IPS-20b (cell line): ENCODE measurements around the gene MAP3K6.

Experiments used
- H3K27ac ChIP-seq: one replicate; pipeline ENCODE4 v1.5.1; 2013; ENCODE audit warnings: low read length
- H3K27me3 ChIP-seq: 2 replicates; pipeline ENCODE4 v1.6.1; 2013; ENCODE audit warnings: mild to moderate bottlenecking, low read length, inconsistent platforms; ENCODE audit not compliant: insufficient read depth
- H3K36me3 ChIP-seq: 2 replicates; pipeline ENCODE4 v1.6.1; 2013; ENCODE audit warnings: low read depth, mild to moderate bottlenecking, inconsistent platforms, low read length, moderate library complexity; ENCODE audit not compliant: insufficient read depth
- H3K4me1 ChIP-seq: 2 replicates; pipeline ENCODE4 v1.6.1; 2013; ENCODE audit warnings: mild to moderate bottlenecking, control low read depth, inconsistent platforms, low read length, moderate library complexity; ENCODE audit not compliant: insufficient read depth
- H3K4me3 ChIP-seq: 2 replicates; pipeline ENCODE4 v1.5.1; 2013; ENCODE audit warnings: mild to moderate bottlenecking, low read length, inconsistent platforms
- H3K9ac ChIP-seq: 2 replicates; pipeline ENCODE4 v1.6.1; 2013; ENCODE audit warnings: low read depth, mild to moderate bottlenecking, inconsistent platforms, low read length, moderate library complexity
- H3K9me3 ChIP-seq: 2 replicates; pipeline ENCODE4 v1.6.1; 2013; ENCODE audit warnings: mild to moderate bottlenecking, low read depth, low read length, inconsistent platforms; ENCODE audit not compliant: insufficient read depth

MAP3K6 gene

DNA sequence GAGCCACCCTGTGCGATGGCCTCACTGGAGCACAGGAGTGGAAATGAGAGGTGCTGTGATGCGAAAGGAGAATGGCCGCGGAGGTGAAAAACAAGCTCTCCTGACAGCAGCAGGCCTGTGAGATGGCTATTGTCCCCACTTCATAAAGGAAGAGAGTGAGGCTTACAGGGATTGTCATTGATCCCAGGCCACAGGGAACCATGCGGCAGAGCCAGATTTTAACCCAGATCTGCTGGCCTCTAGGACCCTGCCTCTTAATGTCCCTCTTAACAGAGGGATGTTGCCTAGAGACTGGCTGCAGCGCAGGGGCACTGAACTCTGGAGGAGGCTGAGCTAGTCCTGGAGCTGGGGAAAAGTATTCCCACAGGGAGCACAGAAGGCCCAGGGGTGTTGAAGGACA, 28.0 kb downstream of the MAP3K6 start:
- H3K4me3 ChIP-seq, result no peak overlapping the region
- H3K9me3 ChIP-seq, result no peaks in the 10 kb centered on the region
- H3K4me1 ChIP-seq, result peaks cover 4% of the 10 kb centered on the region; the same call in 1 of the 2 replicates
- H3K9ac ChIP-seq, result no peak overlapping the region
- no peaks in the 10 kb centered on the region for H3K27me3 ChIP-seq
- H3K27ac ChIP-seq, result no peak overlapping the region
- peaks cover 16% of the 10 kb centered on the region for H3K36me3 ChIP-seq

DNA sequence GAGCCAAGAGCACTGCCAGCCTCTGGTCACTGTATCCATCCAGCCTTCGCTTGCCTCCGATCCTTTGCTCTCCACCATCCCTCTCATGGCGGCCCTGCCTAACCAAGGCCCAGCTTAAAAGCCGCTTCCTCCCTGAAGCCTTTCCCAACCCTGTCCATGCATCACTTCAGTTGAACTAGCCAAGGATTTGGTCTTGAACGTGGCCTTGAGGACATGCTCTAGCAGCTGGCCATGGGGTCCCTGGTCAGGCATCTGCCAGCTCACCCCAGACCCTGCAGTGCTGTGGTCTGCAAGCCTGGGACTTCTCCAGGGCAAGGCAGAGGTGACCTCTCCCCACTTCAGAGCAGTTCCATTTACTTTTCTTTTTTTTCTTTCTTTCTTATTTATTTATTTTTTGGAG, 30.0 kb downstream of the MAP3K6 start:
- Histone ChIP-seq H3K9me3 (no peaks in the 10 kb centered on the region), H3K9ac (no peak overlapping the region), H3K4me3 (no peak overlapping the region), H3K4me1 (no peaks in the 10 kb centered on the region; the same call in 1 of the 2 replicates), H3K36me3 (peaks cover 33% of the 10 kb centered on the region), H3K27ac (no peak overlapping the region), H3K27me3 (no peaks in the 10 kb centered on the region)

DNA sequence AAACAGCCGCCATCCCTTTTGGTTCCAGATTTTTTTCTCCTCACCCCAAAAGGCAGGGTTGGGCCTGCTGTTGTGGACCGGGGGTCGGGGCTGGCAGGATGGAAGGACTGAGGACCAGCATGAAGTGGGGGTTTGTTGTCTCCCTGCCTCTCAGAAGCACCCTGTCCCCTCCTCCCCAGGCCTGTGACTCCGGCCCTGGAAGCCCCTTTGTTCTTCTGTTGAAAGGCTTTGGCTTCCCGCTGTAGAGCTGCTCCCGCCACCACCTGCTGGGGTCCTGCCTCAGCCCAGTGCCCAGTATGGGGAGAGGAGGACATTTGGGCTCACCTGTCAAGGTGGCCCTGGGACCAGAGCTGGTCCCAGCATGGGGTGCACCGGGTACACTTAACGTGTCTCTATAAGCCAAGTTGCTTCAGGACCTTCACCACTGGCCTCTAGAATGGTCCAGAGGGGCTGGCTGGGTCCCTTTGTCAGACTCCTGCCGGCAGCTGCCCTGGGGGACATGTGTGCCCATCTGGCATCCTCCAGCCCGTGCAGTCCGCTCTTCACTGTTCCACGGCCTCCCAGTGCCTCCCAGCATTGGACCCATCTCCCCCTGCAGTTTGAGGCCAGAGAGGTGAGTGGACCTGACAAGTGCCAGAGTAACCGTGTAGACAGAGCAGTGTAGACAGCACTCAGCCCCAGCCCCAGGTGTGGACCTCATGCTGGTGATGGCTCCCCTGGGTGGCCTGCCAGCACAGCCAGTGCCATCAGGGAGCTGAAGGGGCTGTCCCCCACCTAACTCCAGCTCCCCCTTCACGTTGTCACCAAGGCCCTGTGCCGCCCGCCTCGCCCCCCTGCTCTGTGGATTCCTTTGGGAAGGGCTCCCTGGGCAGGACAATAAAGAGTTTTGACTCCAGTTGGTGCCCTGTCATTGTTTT, 31.0 kb downstream of the MAP3K6 start:
- Histone ChIP-seq H3K9me3 (no peaks in the 10 kb centered on the region), H3K36me3 (peaks cover 40% of the 10 kb centered on the region), H3K27me3 (no peaks in the 10 kb centered on the region), H3K27ac (no peak overlapping the region), H3K4me3 (no peak overlapping the region), H3K9ac (no peak overlapping the region), H3K4me1 (no peaks in the 10 kb centered on the region; the same call in 1 of the 2 replicates)

DNA sequence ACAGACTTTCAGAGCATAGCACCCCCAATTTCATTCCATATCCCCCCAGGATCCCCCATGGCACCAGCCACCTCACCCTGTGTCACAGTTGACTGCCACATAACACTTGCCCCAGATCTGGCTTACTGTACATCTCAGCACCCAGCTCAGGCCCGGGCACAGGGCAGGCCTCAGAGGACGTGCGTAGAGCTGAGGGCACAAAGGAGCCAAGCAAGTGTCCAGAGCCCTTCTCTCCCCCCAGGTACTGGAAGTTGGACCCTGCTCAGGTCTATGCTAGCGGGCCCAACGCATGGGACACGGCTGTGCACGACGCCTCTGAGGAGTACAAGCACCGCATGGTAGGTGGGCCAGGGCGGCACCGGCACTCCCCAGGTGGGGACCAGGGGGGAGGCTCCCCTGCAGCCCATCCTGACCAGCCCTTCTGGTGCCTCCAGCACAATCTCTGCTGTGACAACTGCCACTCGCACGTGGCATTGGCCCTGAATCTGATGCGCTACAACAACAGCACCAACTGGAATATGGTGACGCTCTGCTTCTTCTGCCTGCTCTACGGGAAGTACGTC, 33.0 kb downstream of the MAP3K6 start:
- Histone ChIP-seq H3K36me3 (peaks cover 40% of the 10 kb centered on the region), H3K9me3 (no peaks in the 10 kb centered on the region), H3K27ac (no peak overlapping the region), H3K4me1 (no peaks in the 10 kb centered on the region; the same call in 1 of the 2 replicates), H3K27me3 (no peaks in the 10 kb centered on the region), H3K9ac (no peak overlapping the region), H3K4me3 (no peak overlapping the region)

DNA sequence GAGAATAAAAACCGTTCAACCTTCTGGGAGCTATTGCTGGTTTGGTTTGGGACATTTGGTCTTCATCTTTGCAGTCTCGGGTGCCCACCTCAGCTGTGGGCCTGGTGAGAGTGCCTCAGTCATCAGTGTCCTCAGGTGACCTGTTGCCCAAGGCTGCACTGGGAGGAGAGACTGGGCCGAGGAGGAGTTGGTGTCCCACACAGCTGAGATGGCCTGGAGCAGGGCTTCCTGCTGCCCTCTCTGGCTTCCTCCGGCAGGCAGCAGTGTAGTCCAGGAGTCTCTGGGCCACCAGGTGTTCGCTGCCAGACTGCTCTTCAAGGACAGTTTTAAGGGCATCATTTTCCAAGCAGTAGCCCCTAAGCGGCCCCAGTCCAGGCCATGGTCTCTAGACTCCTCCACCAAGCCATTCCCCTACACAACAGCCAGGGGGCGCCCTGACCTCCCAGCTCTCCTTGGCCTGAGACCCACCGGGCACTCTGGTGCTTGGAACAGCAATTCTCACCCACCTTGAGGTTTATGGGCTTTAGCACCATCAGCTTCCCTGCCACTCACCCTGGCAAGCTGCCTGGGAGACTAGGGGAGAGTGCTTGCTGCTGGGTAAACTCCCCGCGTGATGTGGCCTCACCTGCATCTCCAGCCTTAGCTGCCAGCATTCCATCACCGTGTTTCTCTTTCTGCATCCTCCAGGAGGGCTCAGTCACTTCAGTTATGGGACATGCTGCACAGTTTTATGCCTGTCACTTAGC, 34.1 kb downstream of the MAP3K6 start:
- Histone ChIP-seq H3K36me3 (peaks cover 43% of the 10 kb centered on the region), H3K4me1 (no peaks in the 10 kb centered on the region), H3K27me3 (no peaks in the 10 kb centered on the region), H3K4me3 (no peak overlapping the region), H3K27ac (no peak overlapping the region), H3K9me3 (no peaks in the 10 kb centered on the region), H3K9ac (no peak overlapping the region)

DNA sequence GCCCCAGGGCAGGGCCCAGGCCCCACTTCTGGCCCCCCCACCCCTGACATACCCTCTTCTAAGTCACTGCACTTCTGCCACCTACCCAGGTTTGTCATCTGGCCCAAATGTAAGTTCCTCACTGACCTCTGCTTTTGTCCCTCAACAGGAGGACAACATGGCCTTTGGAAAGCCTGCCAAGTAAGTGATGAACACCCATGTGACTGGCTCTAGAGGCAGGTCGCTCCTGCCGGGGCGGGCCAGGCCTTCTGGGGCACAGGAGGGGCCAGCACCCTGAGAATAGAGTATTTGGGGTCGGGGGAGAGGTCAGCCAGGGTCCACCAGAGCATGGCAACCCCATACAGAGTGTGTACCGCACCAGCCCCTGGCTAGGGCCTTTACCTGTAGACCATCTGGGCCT, 34.8 kb downstream of the MAP3K6 start:
- Histone ChIP-seq H3K9me3 (no peaks in the 10 kb centered on the region), H3K36me3 (peaks cover 50% of the 10 kb centered on the region), H3K27me3 (no peaks in the 10 kb centered on the region), H3K9ac (no peak overlapping the region), H3K27ac (no peak overlapping the region), H3K4me1 (no peaks in the 10 kb centered on the region), H3K4me3 (no peak overlapping the region)

DNA sequence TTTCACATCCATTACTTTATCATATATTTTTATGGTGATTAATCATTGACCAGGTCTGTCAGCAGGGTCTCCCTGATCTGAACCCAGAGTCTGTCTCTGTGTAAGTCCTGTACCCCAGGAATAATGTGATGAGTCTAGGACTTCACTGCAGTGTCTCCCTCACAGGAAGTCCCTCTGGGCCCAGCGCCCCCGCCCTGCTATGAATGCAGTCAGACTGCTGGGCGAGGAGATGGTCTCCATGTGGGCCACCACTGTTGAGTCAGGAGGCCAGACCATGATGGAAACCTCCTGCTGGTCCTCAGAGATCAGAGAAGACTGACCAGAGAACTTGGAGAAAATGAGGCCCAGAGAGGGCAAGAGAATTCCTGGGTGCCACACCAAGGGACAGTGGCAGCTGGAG, 35.3 kb downstream of the MAP3K6 start:
- no peaks in the 10 kb centered on the region for H3K4me1 ChIP-seq
- no peak overlapping the region for H3K9ac ChIP-seq
- H3K4me3 ChIP-seq, result no peak overlapping the region
- no peaks in the 10 kb centered on the region for H3K27me3 ChIP-seq
- peaks cover 55% of the 10 kb centered on the region for H3K36me3 ChIP-seq
- no peaks in the 10 kb centered on the region for H3K9me3 ChIP-seq
- no peak overlapping the region for H3K27ac ChIP-seq

DNA sequence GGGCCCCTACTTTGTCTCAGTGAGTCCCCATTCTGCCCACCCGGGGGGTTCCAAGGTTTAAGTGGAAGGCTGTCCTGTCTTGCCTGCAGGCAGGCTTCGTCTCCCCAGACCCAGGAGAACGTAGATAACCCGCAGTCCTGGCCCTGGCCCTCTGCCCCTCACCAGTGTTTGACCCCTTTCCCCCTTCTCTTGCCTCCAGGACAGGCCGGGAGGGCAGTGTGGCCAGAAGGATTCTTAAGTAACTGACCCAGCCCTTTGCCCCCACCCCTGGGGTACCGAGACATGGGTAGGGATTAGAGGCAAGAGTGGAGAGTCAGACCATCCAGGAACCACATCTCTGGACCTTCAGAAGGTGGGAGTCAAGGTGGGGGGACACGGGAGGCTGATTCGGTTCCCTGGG, 36.0 kb downstream of the MAP3K6 start:
- H3K36me3 ChIP-seq, result peaks cover 61% of the 10 kb centered on the region
- no peak overlapping the region for H3K9ac ChIP-seq
- no peak overlapping the region for H3K27ac ChIP-seq
- no peak overlapping the region for H3K4me3 ChIP-seq
- H3K4me1 ChIP-seq, result no peaks in the 10 kb centered on the region
- H3K27me3 ChIP-seq, result no peaks in the 10 kb centered on the region
- H3K9me3 ChIP-seq, result no peaks in the 10 kb centered on the region

DNA sequence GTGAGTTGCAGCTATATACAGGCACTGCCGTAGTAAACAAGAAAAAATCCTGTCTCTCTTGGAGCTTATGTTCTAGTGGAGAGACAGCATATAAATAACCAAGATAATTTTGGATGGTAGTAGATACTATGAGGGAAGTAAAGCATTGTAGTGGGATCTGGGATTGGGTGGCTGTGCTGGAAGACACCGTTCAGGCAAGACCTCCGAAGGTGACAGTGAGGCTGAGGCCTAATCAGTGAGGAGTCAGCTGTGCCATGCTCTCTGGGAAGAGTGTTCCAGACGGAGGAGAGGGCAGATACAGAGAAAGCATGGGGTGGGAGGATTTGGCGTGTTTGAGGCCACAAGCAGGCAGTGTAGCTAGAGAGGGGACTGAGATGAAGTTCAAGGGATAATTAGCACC, 38.8 kb downstream of the MAP3K6 start:
- Histone ChIP-seq H3K9ac (no peak overlapping the region), H3K27ac (no peak overlapping the region), H3K4me1 (peaks cover 3% of the 10 kb centered on the region; the same call in 1 of the 2 replicates), H3K4me3 (no peak overlapping the region), H3K9me3 (no peaks in the 10 kb centered on the region), H3K27me3 (no peaks in the 10 kb centered on the region), H3K36me3 (peaks cover 52% of the 10 kb centered on the region; the same call in 1 of the 2 replicates)

DNA sequence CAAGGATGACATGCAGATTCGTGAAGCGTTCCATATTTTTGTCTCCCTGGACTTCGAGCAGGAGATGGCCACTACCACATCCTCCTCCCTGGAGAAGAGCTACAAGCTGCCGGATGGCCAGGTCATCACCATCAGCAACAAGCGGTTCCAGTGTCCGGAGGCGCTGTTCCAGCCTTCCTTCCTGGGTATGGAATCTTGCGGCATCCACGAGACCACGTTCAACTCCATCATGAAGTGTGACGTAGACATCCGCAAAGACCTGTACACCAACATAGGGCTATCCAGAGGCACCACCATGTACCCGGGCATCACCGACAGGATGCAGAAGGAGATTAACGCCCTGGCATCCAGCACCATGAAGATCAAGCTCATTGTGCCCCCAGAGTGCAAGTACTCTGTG, 41.5 kb downstream of the MAP3K6 start:
- H3K9ac ChIP-seq, result no peak overlapping the region
- peaks cover 36% of the 10 kb centered on the region; the same call in 1 of the 2 replicates for H3K36me3 ChIP-seq
- no peak overlapping the region for H3K27ac ChIP-seq
- H3K27me3 ChIP-seq, result no peaks in the 10 kb centered on the region
- H3K9me3 ChIP-seq, result no peaks in the 10 kb centered on the region
- peaks cover 4% of the 10 kb centered on the region; the same call in 1 of the 2 replicates for H3K4me1 ChIP-seq
- no peak overlapping the region for H3K4me3 ChIP-seq

DNA sequence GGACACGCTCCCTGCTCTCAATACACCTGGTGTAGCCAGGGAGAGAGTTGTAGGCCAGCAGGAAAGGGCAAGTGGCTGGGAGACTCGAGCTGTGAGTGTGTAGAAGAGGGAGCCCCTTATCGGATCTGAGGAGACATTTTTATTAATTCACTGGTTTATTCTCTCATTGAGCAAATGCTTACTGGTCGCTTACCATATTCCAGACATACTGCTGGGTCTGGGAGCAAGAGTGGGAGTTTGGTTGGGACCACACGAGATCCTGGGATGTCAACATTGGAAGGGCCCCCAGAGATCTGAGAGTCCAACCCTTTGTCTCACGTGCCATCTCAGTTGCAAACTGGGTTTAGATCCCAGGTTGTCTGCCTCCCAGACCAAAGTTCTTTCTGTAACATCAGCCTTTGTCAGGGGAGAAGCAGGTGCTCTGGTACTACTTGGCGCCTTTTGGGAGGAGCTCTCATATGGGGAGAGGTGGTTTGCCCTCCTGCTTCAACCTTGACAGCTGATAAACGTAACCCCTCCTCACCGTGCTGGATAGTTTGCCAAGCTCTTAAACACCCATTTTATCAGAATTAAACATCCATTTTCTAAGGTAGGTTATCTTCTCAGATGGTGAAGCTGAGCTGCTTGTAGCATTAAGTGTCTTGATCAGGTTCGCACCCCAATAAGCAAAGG, 44.1 kb downstream of the MAP3K6 start:
- Histone ChIP-seq H3K36me3 (peaks cover 33% of the 10 kb centered on the region; the same call in 1 of the 2 replicates), H3K27ac (peak overlapping the region; percentile 68), H3K9me3 (no peaks in the 10 kb centered on the region), H3K4me3 (peak overlapping the region; percentile 96), H3K4me1 (peaks cover 4% of the 10 kb centered on the region; the same call in 1 of the 2 replicates), H3K9ac (peak overlapping the region; percentile 99), H3K27me3 (peaks cover 5% of the 10 kb centered on the region; the same call in 1 of the 2 replicates)
